ENCODE data around the gene PDP2.

DNA sequence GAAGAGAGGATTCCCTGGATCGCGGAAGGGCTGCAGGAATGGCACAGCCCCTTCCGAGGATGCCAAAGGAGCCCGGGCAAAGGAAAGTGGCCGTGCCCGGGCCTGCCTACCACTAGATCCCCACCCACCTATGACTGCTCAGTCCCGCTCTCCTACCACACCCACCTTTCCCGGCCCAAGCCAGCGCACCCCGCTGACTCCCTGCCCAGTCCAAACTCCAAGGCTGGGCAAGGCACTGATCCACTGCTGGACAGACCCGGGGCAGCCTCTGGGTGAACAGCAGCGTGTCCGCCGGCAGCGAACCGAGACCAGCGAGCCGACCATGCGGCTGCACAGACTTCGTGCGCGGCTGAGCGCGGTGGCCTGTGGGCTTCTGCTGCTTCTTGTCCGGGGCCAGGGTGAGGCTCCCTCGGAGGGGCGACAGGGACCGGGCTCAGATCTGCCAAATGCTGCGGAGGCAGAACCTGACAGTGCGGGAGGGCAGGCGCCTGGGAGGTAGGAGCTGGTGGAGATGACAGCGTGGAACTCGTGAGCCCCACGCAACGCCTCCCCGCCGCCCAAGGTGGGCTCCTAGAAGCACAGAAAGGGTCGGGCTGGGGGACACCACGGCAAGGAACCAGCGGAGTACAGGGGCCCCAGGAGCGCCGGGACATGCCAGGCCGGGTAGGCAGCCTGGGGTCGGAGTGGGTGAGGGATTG is 55.1 kb downstream of the PDP2 start, which contains the start of gene CES2:
- TF ChIP-seq CTCF (IDR thresholded peaks at IDR 0.05 in 2 of 3, conservative IDR thresholded peaks at IDR 0.05 in 1 of 3; ENCODE audit: control insufficient read depth in 2 of 3, extremely low read depth in 1 of 3, insufficient read depth in 1 of 3, low read depth in 3 of 3, low read length in 3 of 3) (no peak), EZH2 (IDR thresholded peaks at IDR 0.05; ENCODE audit: borderline replicate concordance, control insufficient read depth, low read depth, low read length) (no peak), POLR2AphosphoS5 (IDR thresholded peaks at IDR 0.05; ENCODE audit: low read length) (no peak), SMC3 (IDR thresholded peaks at IDR 0.05; ENCODE audit: borderline replicate concordance, low read length) (no peak), TARDBP (IDR thresholded peaks at IDR 0.05; ENCODE audit: borderline replicate concordance) (no peak), EP300 (IDR thresholded peaks at IDR 0.05; ENCODE audit: borderline replicate concordance in 1 of 2, control insufficient read depth in 1 of 2, low read depth in 2 of 2, low read length in 2 of 2) (no peak), ATF3 (IDR thresholded peaks at IDR 0.05; ENCODE audit: borderline replicate concordance, extremely low read depth, low read depth, low read length) (no peak), RAD21 (IDR thresholded peaks at IDR 0.05; ENCODE audit: insufficient read depth, low read depth, low read length) (no peak), MEF2A (IDR thresholded peaks at IDR 0.05; ENCODE audit: insufficient read depth, low read depth, low read length) (no peak), TCF12 (IDR thresholded peaks at IDR 0.05; ENCODE audit: low read depth, low read length) (no peak), NR2F1 (conservative IDR thresholded peaks at IDR 0.05) (no peak)

Data from GM12878 (cell line).